GM12801 (cell line): Measurements from ENCODE around the gene RAB43.

Source experiments
- TF ChIP-seq, protein P1 (sequence below): IDR thresholded peaks from one replicate; pipeline ENCODE4 v1.5.1; 2011; ENCODE audit warnings: control low read depth; ENCODE audit not compliant: insufficient read length; ENCODE audit errors: extremely low read depth

Gene RAB43

DNA sequence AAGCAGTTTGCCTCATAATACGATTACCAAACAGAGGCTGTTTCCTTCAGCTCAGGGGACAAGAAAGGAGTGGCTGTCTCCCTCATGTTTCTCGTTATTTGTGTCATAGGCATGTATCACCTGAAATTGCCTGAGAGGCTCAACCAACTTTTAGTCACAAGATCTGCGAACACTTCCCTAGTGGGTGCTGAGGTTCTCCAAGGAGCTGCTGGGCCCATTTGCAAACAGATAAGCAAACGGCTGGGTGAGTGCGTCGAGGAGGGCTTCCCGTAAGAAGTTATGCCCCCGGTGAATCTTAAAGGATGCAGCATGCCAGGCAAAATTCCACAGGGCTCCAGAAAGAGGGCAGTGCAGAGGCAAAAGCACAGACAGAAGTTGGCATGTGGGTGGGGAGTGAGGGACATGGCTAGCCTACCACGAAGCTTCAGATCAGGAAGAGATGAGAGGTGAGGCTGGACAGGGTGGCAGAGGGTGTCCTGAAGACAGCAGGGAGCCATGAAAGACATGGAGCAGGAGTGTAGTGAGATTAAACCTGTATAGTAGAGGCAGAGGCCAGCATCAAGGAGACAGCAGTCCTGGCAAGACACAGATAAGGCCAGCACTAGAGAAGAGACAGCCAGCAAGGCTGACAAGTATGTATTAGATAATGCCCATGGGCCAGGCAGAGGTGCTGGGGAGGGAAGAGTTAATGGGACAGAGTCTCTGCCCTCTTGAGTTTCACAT, 65.0 kb downstream of the RAB43 start:
- TF ChIP-seq, protein P1, sequence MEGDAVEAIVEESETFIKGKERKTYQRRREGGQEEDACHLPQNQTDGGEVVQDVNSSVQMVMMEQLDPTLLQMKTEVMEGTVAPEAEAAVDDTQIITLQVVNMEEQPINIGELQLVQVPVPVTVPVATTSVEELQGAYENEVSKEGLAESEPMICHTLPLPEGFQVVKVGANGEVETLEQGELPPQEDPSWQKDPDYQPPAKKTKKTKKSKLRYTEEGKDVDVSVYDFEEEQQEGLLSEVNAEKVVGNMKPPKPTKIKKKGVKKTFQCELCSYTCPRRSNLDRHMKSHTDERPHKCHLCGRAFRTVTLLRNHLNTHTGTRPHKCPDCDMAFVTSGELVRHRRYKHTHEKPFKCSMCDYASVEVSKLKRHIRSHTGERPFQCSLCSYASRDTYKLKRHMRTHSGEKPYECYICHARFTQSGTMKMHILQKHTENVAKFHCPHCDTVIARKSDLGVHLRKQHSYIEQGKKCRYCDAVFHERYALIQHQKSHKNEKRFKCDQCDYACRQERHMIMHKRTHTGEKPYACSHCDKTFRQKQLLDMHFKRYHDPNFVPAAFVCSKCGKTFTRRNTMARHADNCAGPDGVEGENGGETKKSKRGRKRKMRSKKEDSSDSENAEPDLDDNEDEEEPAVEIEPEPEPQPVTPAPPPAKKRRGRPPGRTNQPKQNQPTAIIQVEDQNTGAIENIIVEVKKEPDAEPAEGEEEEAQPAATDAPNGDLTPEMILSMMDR, result no peak

- TF ChIP-seq, protein P1, result no peak
These were observed 66.9 kb downstream of the RAB43 start for GRCh38 chr3:129054605-129055104.

GRCh38 chr3:129052675-129053074, 68.9 kb downstream of the RAB43 start:
- TF ChIP-seq, protein P1, result no peak

DNA sequence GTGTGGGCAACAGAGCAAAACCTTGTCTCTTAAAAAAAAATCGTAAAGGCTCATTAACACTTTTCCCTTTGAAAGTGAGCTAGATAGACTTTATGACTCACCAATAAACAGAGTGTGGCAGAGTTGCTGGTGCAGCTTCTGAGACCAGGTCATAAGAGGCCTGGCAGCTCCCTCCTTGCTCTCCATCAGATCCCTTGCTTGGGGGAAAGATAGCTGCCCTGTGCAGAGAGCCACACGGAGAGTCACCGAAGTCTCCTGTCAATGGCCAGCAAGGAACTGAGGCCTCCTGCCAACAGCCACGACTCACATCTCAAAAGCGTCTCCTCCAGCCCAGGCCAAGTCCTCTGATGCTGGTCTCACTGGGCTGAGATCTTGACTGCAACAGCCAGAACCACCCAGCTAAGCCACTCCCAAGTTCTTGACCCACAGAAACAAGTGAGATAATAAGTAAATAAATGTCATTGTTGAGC, 69.7 kb downstream of the RAB43 start:
- TF ChIP-seq, protein P1, result no peak

- TF ChIP-seq, protein P1, result no peak
These were observed 70.9 kb downstream of the RAB43 start for GRCh38 chr3:129050556-129051295.

GRCh38 chr3:129047553-129047839, 74.1 kb downstream of the RAB43 start:
- TF ChIP-seq, protein P1, result no peak

GRCh38 chr3:129046732-129047552, 74.7 kb downstream of the RAB43 start:
- TF ChIP-seq, protein P1, result no peak
